A549 treated with DMSO at 1 μM for 4 hours (cell line): ENCODE results near the gene IQCN. TPM values are rescaled to one million over a fixed set of nuclear protein-coding genes. Genes with fewer than 3 reads are reported as not detected.

Experiments used
- total RNA-seq: library from RNA; stranded (reverse); fragments of 200-300 nt; extraction: Qiagen RNA extraction; gene quantifications from 5 replicates; pipeline ENCODE4 v1.2.3, GENCODE V29; 2022; ENCODE audit warnings: low read depth

The IQCN gene
- 0.25 to 0.69 TPM (median 0.51 TPM) in 5 replicates for total RNA-seq

GRCh38 chr19:18274219-18274780, at the start of gene IQCN:
Gene IQCN, minus strand, starts transcription at chr19:18274452. Its CDS starts 4,974 bp downstream, at chr19:18269478.

GRCh38 chr19:18322759-18323460, 48.7 kb upstream of the IQCN start, which contains the start of gene LSM4:
Gene LSM4, minus strand, starts transcription at chr19:18323076. Its CDS starts 56 bp downstream, at chr19:18323020.

GRCh38 chr19:18281082-18282020, 7.1 kb upstream of the IQCN start, which contains the start of gene JUND:
Gene JUND, minus strand, starts transcription at chr19:18281622. Its CDS starts 138 bp downstream, at chr19:18281484.

GRCh38 chr19:18225702-18226468, 48.4 kb downstream of the IQCN start, which contains the start of gene PDE4C:
Gene PDE4C, minus strand, starts transcription at chr19:18226438. Its CDS starts 23 bp downstream, at chr19:18226415.

Other genes with a start within 250 kb of the IQCN start
- gene IL12RB1, start 187.5 kb downstream of the IQCN start, total RNA-seq, result not detected in 5 replicates
- 1.7 to 2.3 TPM (median 2.0 TPM) in 5 replicates for gene MAST3, start 176.7 kb downstream of the IQCN start, total RNA-seq
- 4.4 to 11.0 TPM (median 10.6 TPM) in 5 replicates for gene PIK3R2, start 121.3 kb downstream of the IQCN start, total RNA-seq
- gene IFI30, start 100.6 kb downstream of the IQCN start, total RNA-seq, result 11.6 to 20.8 TPM (median 13.7 TPM) in 5 replicates
- gene MPV17L2, start 81.2 kb downstream of the IQCN start, total RNA-seq, result 8.2 to 13.5 TPM (median 11.9 TPM) in 5 replicates
- gene RAB3A, start 70.4 kb downstream of the IQCN start, total RNA-seq, result 0.74 to 0.94 TPM (median 0.87 TPM) in 5 replicates
- gene PDE4C, start 48.0 kb downstream of the IQCN start, total RNA-seq, result 0.02 to 0.29 TPM (median 0.23 TPM) in 4 of 5 replicates, not detected in the other
- gene JUND, start 7.2 kb upstream of the IQCN start, total RNA-seq, result 32.2 to 63.7 TPM (median 50.1 TPM) in 5 replicates
- 214 to 233 TPM (median 229 TPM) in 5 replicates for gene LSM4, start 48.6 kb upstream of the IQCN start, total RNA-seq
- gene PGPEP1, start 66.1 kb upstream of the IQCN start, total RNA-seq, result 2.2 to 4.3 TPM (median 3.7 TPM) in 5 replicates
- gene GDF15, start 111.7 kb upstream of the IQCN start, total RNA-seq, result 40.6 to 72.6 TPM (median 50.5 TPM) in 5 replicates
- not detected in 5 replicates for gene LRRC25, start 123.2 kb upstream of the IQCN start, total RNA-seq
- gene SSBP4, start 144.9 kb upstream of the IQCN start, total RNA-seq, result 42.9 to 62.5 TPM (median 44.8 TPM) in 5 replicates
- gene ISYNA1, start 163.7 kb upstream of the IQCN start, total RNA-seq, result 30.2 to 44.3 TPM (median 37.1 TPM) in 5 replicates
- gene ELL, start 247.6 kb upstream of the IQCN start, total RNA-seq, result 4.9 to 5.5 TPM (median 5.0 TPM) in 5 replicates